Stimulated activated naive CD4-positive, alpha-beta T cell (primary cell): ENCODE data around the gene PKM.

Experiments used
- DNase-seq, 6 experiments: peaks; one replicate each; lab custom pipeline; 2025; lab: John Stamatoyannopoulos, UW

PKM gene

GRCh38 chr15:72155635-72156616 lies 75.1 kb downstream of the PKM start:
- peak; percentile 43 to 82 (median 72) for DNase-seq

- DNase-seq: no peak
Measured at GRCh38 chr15:72155003-72155621, 75.9 kb downstream of the PKM start.

- no peak for DNase-seq
Measured at GRCh38 chr15:72154316-72154715, 76.7 kb downstream of the PKM start.

- no peak for DNase-seq
Measured at GRCh38 chr15:72153269-72154000, 77.6 kb downstream of the PKM start.
